ENCODE measurements around the gene BRIX1.

- TF ChIP-seq FOS (IDR thresholded peaks at IDR 0.05; ENCODE audit: borderline replicate concordance, insufficient read depth, low read length) (no peak), EZH2 (IDR thresholded peaks at IDR 0.05; ENCODE audit: borderline replicate concordance, low read depth, low read length, severe bottlenecking) (no peak), POLR2A (IDR thresholded peaks at IDR 0.05; ENCODE audit: low read depth, low read length) (no peak), MAX (IDR thresholded peaks at IDR 0.05; ENCODE audit: insufficient read depth, insufficient read length) (no peak)
Observed at GRCh38 chr5:34959323-34959722, 43.8 kb downstream of the BRIX1 start.
